ENCODE data around the gene DST.

Gene DST

GRCh38 chr6:56495654-56496053 lies 147.0 kb downstream of the DST start:
- no peaks in the 10 kb centered on the region for H3K9me3 ChIP-seq (replicated peaks; ENCODE audit: insufficient read depth, low read length)
- no peak overlapping the region for H3K27ac ChIP-seq (ENCODE audit: low read length)
- no peaks in the 10 kb centered on the region for H3K27me3 ChIP-seq (replicated peaks; ENCODE audit: insufficient read depth, low read length)
- no peaks in the 10 kb centered on the region; the same call in 1 of the 2 replicates for H3F3A ChIP-seq (ENCODE audit: insufficient read depth, low read length)
- no peak for DNase-seq
- no peaks in the 10 kb centered on the region for H3K9me2 ChIP-seq (replicated peaks; ENCODE audit: insufficient read depth, low read length)
- TF ChIP-seq CTCF (IDR thresholded peaks at IDR 0.05; ENCODE audit: low read length), result no peak
- TF ChIP-seq EZH2phosphoT487 (IDR thresholded peaks at IDR 0.05; ENCODE audit: low read length), result no peak
- no peak for TF ChIP-seq EZH2 (optimal IDR thresholded peaks at IDR 0.05; ENCODE audit: low read depth, low read length)
- H3K79me2 ChIP-seq (ENCODE audit: low read length), result no peaks in the 10 kb centered on the region
- no peaks in the 10 kb centered on the region for H3K4me1 ChIP-seq (ENCODE audit: low read length)
- H3K9ac ChIP-seq (ENCODE audit: low read length), result no peak overlapping the region
- H2AFZ ChIP-seq (ENCODE audit: low read length), result no peak overlapping the region
- H4K20me1 ChIP-seq (ENCODE audit: insufficient read depth, low read length), result no peaks in the 10 kb centered on the region
- peaks cover 5% of the 10 kb centered on the region; the same call in 1 of the 2 replicates for H3K36me3 ChIP-seq (replicated peaks; ENCODE audit: insufficient read depth, low read length)
- H3K4me2 ChIP-seq (ENCODE audit: low read depth, low read length), result no peak overlapping the region
- H3K4me3 ChIP-seq (ENCODE audit: low read length), result no peak overlapping the region

GRCh38 chr6:56491606-56492328 lies 150.9 kb downstream of the DST start:
- no peaks in the 10 kb centered on the region for H3K9me3 ChIP-seq (replicated peaks; ENCODE audit: insufficient read depth, low read length)
- H3K79me2 ChIP-seq (ENCODE audit: low read length), result no peaks in the 10 kb centered on the region
- no peaks in the 10 kb centered on the region; the same call in 1 of the 2 replicates for H3K36me3 ChIP-seq (replicated peaks; ENCODE audit: insufficient read depth, low read length)
- no peaks in the 10 kb centered on the region for H4K20me1 ChIP-seq (ENCODE audit: insufficient read depth, low read length)
- DNase-seq, result no peak
- H3K9ac ChIP-seq (ENCODE audit: low read length), result no peak overlapping the region
- H3K27ac ChIP-seq (ENCODE audit: low read length), result no peak overlapping the region
- no peak overlapping the region for H2AFZ ChIP-seq (ENCODE audit: low read length)
- no peaks in the 10 kb centered on the region for H3K4me1 ChIP-seq (ENCODE audit: low read length)
- H3K4me2 ChIP-seq (ENCODE audit: low read depth, low read length), result no peak overlapping the region
- no peaks in the 10 kb centered on the region; the same call in 1 of the 2 replicates for H3F3A ChIP-seq (ENCODE audit: insufficient read depth, low read length)
- no peaks in the 10 kb centered on the region for H3K27me3 ChIP-seq (replicated peaks; ENCODE audit: insufficient read depth, low read length)
- H3K4me3 ChIP-seq (ENCODE audit: low read length), result no peak overlapping the region
- TF ChIP-seq EZH2 (optimal IDR thresholded peaks at IDR 0.05; ENCODE audit: low read depth, low read length), result no peak
- no peak for TF ChIP-seq CTCF (IDR thresholded peaks at IDR 0.05; ENCODE audit: low read length)
- no peak for TF ChIP-seq EZH2phosphoT487 (IDR thresholded peaks at IDR 0.05; ENCODE audit: low read length)
- no peaks in the 10 kb centered on the region for H3K9me2 ChIP-seq (replicated peaks; ENCODE audit: insufficient read depth, low read length)

- no peaks in the 10 kb centered on the region; the same call in 1 of the 2 replicates for H3K36me3 ChIP-seq (replicated peaks; ENCODE audit: insufficient read depth, low read length)
- TF ChIP-seq CTCF (IDR thresholded peaks at IDR 0.05; ENCODE audit: low read length) (no peak), EZH2 (optimal IDR thresholded peaks at IDR 0.05; ENCODE audit: low read depth, low read length) (no peak), EZH2phosphoT487 (IDR thresholded peaks at IDR 0.05; ENCODE audit: low read length) (no peak)
- DNase-seq, result no peak
Measured at GRCh38 chr6:56490993-56491392, 151.7 kb downstream of the DST start.

More at GRCh38 chr6:56490993-56491392, 151.7 kb downstream of the DST start:
- Histone ChIP-seq H3K4me2 (ENCODE audit: low read depth, low read length) (no peak overlapping the region), H3K27ac (ENCODE audit: low read length) (no peak overlapping the region), H3K9ac (ENCODE audit: low read length) (no peak overlapping the region), H3K27me3 (replicated peaks; ENCODE audit: insufficient read depth, low read length) (no peaks in the 10 kb centered on the region), H3K4me1 (ENCODE audit: low read length) (no peaks in the 10 kb centered on the region), H3K9me3 (replicated peaks; ENCODE audit: insufficient read depth, low read length) (no peaks in the 10 kb centered on the region), H4K20me1 (ENCODE audit: insufficient read depth, low read length) (no peaks in the 10 kb centered on the region), H3K4me3 (ENCODE audit: low read length) (no peak overlapping the region), H2AFZ (ENCODE audit: low read length) (no peak overlapping the region), H3K9me2 (replicated peaks; ENCODE audit: insufficient read depth, low read length) (no peaks in the 10 kb centered on the region), H3K79me2 (ENCODE audit: low read length) (no peaks in the 10 kb centered on the region), H3F3A (ENCODE audit: insufficient read depth, low read length) (no peaks in the 10 kb centered on the region; the same call in 1 of the 2 replicates)
